Neural crest cell (in vitro differentiated cells): ENCODE data around the gene CTBP1. TPM values are rescaled to one million over a fixed set of nuclear protein-coding genes. Genes with fewer than 3 reads are reported as not detected.

Source experiments
- DNase-seq: peaks from one replicate; pipeline ENCODE4 v3.0.0; 2021; ENCODE audit warnings: low read depth, mixed read lengths, low spot score
- H3K27ac Mint-ChIP-seq: one replicate; pipeline ENCODE4 v1.8.0; 2021; ENCODE audit warnings: mild to moderate bottlenecking, mixed read lengths; ENCODE audit not compliant: unreplicated experiment
- H3K27me3 Mint-ChIP-seq: 2 replicates; pipeline ENCODE4 v1.8.0; 2021; ENCODE audit warnings: low read depth, mild to moderate bottlenecking, mixed read lengths
- H3K36me3 Mint-ChIP-seq: 2 replicates; pipeline ENCODE4 v1.8.0; 2021; ENCODE audit warnings: low read depth, mild to moderate bottlenecking, mixed read lengths
- H3K4me1 Mint-ChIP-seq: 2 replicates; pipeline ENCODE4 v1.8.0; 2021; ENCODE audit warnings: mixed read lengths
- H3K4me3 Mint-ChIP-seq: one replicate; pipeline ENCODE4 v1.8.0; 2021; ENCODE audit warnings: mild to moderate bottlenecking, mixed read lengths
- H3K9me3 Mint-ChIP-seq: 2 replicates; pipeline ENCODE4 v1.8.0; 2021; ENCODE audit warnings: mixed read lengths
- total RNA-seq: library from RNA; stranded (reverse); gene quantifications from 2 replicates; pipeline ENCODE4 v1.2.1, GENCODE V29; 2021
- TF ChIP-seq, protein P1 (sequence below): fragments of 200-600 bp; sonication (generic); conservative IDR thresholded peaks from 2 replicates; pipeline ENCODE4 v1.5.0; 2021; ENCODE audit warnings: antibody characterized with exemption, mild to moderate bottlenecking

The CTBP1 gene
- total RNA-seq, 1 donor from 2014 or later, result 219 TPM

DNA sequence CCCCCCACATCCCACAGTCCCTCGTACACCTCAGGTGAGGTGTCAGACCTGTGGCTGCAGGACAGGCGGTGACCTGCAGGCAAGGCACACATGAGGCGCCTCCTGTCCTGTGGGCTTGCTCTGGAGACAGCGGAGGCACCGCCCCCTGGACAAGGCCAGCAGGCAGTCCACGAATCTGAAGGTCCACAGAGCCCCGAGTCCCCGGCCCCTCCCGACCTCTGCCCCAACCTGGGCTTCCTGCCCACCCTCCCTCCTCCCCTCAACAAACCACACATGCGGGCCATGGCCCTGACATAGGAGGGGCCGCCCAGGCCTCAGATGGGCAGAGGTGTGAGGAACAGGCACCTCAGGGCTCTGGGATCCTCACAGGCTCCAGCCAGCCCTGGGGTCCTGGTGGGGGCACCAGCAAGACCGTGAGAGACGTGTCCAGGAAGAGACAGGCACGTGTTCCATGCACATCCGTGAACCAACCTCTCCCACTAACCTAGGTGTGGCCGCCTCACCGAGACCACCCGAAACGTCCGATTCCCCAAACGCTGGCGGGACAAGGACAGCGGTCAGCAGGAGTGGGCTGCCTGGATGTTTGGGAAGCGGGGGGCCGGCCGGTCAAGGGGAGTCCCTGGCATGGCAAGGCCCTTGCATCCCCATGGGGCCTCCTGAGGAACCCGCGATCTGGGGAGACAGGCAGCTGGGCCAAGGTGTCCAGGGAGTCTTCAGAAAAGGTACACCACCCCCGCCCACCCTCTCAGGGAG, 25.8 kb downstream of the CTBP1 start:
- no peak overlapping the region for H3K4me3 Mint-ChIP-seq
- H3K36me3 Mint-ChIP-seq, result peaks cover 34% of the 10 kb centered on the region
- H3K27me3 Mint-ChIP-seq, result no peaks in the 10 kb centered on the region
- no peak overlapping the region for H3K27ac Mint-ChIP-seq
- H3K4me1 Mint-ChIP-seq, result no peaks in the 10 kb centered on the region
- TF ChIP-seq, protein P1, sequence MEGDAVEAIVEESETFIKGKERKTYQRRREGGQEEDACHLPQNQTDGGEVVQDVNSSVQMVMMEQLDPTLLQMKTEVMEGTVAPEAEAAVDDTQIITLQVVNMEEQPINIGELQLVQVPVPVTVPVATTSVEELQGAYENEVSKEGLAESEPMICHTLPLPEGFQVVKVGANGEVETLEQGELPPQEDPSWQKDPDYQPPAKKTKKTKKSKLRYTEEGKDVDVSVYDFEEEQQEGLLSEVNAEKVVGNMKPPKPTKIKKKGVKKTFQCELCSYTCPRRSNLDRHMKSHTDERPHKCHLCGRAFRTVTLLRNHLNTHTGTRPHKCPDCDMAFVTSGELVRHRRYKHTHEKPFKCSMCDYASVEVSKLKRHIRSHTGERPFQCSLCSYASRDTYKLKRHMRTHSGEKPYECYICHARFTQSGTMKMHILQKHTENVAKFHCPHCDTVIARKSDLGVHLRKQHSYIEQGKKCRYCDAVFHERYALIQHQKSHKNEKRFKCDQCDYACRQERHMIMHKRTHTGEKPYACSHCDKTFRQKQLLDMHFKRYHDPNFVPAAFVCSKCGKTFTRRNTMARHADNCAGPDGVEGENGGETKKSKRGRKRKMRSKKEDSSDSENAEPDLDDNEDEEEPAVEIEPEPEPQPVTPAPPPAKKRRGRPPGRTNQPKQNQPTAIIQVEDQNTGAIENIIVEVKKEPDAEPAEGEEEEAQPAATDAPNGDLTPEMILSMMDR, result no peak
- DNase-seq, result no peak
- no peaks in the 10 kb centered on the region for H3K9me3 Mint-ChIP-seq

DNA sequence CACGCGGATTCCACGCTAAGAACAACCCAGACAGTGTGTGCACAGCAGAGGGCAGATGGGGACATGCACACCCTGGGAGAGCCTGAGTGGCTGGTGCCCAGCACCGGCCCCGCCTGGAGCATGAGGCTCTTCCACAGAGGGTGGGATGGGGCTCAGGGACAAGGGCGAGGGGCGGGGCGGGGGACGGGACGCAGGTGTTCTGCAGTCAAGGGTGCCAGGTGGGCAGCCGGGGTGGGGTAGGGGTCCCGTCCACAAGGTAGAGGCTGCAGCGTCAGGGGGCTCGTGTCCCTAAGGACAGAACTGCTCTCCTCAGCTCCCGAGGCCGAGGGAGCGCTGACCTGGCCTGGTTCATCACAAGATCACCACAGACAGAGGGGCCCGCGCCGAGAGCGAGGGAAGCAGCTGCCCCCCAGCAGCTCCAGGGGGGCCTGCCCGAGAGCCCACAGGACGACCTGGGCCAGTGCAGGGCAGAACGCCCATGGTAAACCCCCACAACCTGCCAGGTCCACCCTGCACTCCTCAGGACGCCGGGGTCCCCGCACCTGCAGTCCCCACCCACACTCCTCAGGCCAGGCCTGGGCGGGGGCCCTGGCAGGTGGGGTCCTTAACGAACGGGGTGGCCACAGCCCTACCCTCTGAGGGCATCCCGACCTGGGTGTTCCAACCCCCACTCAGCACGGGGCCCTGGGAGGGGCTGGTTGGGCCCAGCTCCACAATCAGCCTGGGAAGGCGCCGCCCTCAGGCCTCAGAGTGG, 26.7 kb downstream of the CTBP1 start:
- Mint-ChIP-seq H3K9me3 (no peaks in the 10 kb centered on the region), H3K36me3 (peaks cover 30% of the 10 kb centered on the region), H3K27me3 (no peaks in the 10 kb centered on the region), H3K4me3 (no peak overlapping the region), H3K4me1 (no peaks in the 10 kb centered on the region), H3K27ac (no peak overlapping the region)
- DNase-seq, result no peak
- TF ChIP-seq, protein P1, result no peak

DNA sequence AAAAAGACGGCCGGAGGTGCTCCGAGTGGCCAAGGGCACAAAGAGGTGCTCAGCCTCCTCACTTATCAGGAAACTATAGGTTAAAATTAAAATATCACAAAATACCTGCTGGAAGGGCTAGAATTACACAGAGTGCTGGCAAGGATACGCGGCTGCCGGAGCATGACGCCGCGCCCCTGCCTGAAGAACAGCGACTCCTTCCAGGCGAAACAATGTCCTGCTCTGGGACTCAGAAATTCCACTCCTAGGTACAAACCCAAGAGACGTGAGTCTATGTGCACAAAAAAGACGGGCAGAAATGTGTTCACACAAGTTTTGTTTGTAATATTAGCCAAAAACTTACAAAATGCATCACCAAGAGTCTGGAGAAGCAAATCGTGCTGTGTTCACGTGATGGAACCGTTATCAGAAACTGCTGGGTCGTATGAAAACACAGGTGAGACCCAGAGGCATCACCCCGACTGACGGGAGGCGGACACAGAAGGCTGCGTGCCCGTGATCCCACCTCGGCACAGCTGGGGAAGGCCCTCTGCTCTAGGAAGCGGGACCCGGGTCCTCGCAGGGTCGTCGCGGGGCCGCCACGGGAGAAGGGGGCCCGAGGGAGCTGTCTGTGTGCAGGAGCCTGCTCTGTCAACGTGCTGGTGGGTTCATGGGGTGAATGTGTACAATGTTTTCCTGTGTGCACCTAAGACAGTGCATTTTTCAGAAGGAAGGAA, 27.6 kb downstream of the CTBP1 start:
- Mint-ChIP-seq H3K4me1 (no peaks in the 10 kb centered on the region), H3K27ac (no peak overlapping the region), H3K27me3 (no peaks in the 10 kb centered on the region), H3K4me3 (no peak overlapping the region), H3K36me3 (peaks cover 28% of the 10 kb centered on the region), H3K9me3 (no peaks in the 10 kb centered on the region)
- TF ChIP-seq, protein P1, result no peak
- DNase-seq, result no peak

DNA sequence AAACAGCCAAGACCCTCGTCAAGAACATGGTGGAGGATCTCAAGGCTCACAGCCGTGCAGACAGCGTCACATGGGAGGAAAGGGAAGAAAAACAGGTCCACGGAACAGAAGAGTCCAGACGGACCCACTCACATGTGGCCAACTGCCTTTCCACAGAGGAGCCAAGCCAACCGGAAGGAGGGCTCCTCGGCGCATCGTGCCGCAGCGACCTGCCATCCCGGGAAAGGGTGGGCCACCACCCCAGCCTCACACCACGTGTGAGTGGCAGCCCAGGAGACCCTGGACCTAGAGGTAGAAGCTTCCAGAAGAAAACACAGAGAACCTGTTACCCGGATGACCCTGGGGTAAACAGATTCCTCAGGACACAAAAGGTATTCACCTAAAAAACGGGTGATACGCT, 28.4 kb downstream of the CTBP1 start:
- peaks cover 28% of the 10 kb centered on the region for H3K36me3 Mint-ChIP-seq
- H3K9me3 Mint-ChIP-seq, result no peaks in the 10 kb centered on the region
- no peaks in the 10 kb centered on the region for H3K4me1 Mint-ChIP-seq
- no peaks in the 10 kb centered on the region for H3K27me3 Mint-ChIP-seq
- TF ChIP-seq, protein P1, result no peak
- no peak overlapping the region for H3K4me3 Mint-ChIP-seq
- H3K27ac Mint-ChIP-seq, result no peak overlapping the region
- DNase-seq, result no peak

DNA sequence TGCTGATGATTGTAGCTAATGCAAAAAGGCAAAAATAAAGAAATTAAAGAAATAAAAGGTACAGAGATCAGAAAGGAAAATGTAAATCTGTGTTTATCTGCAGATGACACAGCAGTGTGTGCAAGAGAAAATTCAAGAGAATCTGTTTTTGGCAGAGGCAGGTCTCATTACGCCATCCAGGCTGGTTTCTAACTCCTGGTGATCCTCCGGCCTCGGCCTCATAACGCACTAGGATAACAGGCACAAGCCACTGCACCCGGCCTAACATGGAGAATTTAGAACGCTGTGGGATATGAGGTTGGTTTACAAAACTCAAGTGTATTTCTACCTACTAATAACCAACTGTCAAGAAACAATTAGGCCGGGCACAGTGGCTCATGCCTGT, 29.4 kb downstream of the CTBP1 start:
- H3K27me3 Mint-ChIP-seq, result no peaks in the 10 kb centered on the region

More for the DNA sequence above, 29.4 kb downstream of the CTBP1 start:
- Mint-ChIP-seq H3K9me3 (no peaks in the 10 kb centered on the region), H3K27ac (peak overlapping the region; percentile 67), H3K36me3 (peaks cover 23% of the 10 kb centered on the region), H3K4me3 (peak overlapping the region; percentile 29), H3K4me1 (no peaks in the 10 kb centered on the region)
- DNase-seq, result no peak
- TF ChIP-seq, protein P1, result no peak
